Neutrophil (primary cell): ENCODE results near the gene PDLIM5.

Source experiments
- H3K27ac ChIP-seq: fragments of 200-600 bp; sonication (generic); 2 replicates; pipeline ENCODE4 v1.5.1; 2016; ENCODE audit warnings: mild to moderate bottlenecking, moderate library complexity
- H3K27me3 ChIP-seq: fragments of 200-600 bp; sonication (generic); 2 replicates; pipeline ENCODE4 v1.6.0; 2016; ENCODE audit warnings: mild to moderate bottlenecking
- H3K36me3 ChIP-seq: fragments of 200-600 bp; sonication (generic); 2 replicates; pipeline ENCODE4 v1.5.1; 2017
- H3K4me1 ChIP-seq, 2 experiments: fragments of 200-600 bp in 1 of 2; sonication (generic) in 1 of 2; 1 replicate in 1 of 2; 2 replicates in 1 of 2; pipeline versions ENCODE4 v1.5.1 to v1.6.1; 2013 to 2016; ENCODE audit warnings: low read depth in 1 of 2, low read length in 1 of 2, mild to moderate bottlenecking in 1 of 2, moderate library complexity in 1 of 2; ENCODE audit not compliant: control insufficient read depth in 1 of 2, insufficient read depth in 1 of 2
- H3K4me3 ChIP-seq, 2 experiments: fragments of 200-600 bp in 1 of 2; sonication (generic) in 1 of 2; 1 replicate in 1 of 2; 2 replicates in 1 of 2; pipeline ENCODE4 v1.5.1; 2013 to 2016; ENCODE audit warnings: low read depth in 1 of 2, low read length in 1 of 2, mild to moderate bottlenecking in 1 of 2, moderate library complexity in 1 of 2
- H3K9me3 ChIP-seq: fragments of 200-600 bp; sonication (generic); 2 replicates; pipeline ENCODE4 v1.5.1; 2016
- TF ChIP-seq, protein P1 (sequence below): fragments of 200-600 bp; sonication (generic); IDR thresholded peaks from 2 replicates; pipeline ENCODE4 v1.5.1; 2016; ENCODE audit warnings: antibody characterized with exemption

The PDLIM5 gene

DNA sequence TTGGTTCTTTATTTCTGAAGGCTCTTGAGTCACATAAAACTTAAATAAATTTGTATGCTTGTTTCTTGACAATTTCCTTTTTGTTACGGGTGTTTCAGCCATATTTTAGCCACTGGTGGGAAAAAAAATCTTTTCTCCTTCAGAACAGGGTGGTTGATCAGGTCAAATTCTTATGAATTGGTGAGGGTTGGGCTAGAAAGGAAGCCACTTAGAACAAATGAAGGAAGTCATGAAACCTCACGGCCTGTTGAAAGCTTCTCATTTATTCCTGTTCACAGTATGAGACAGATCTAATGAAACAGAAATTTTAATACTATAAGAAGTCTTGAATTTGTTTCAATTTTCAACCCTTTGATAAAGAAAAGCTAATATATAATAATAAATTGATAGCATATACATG lies 12.1 kb upstream of the PDLIM5 start:
- Histone ChIP-seq H3K36me3 (no peaks in the 10 kb centered on the region), H3K27me3 (no peaks in the 10 kb centered on the region), H3K9me3 (no peaks in the 10 kb centered on the region), H3K4me3 (no peak overlapping the region), H3K27ac (no peak overlapping the region), H3K4me1 (no peaks in the 10 kb centered on the region)
- TF ChIP-seq, protein P1, sequence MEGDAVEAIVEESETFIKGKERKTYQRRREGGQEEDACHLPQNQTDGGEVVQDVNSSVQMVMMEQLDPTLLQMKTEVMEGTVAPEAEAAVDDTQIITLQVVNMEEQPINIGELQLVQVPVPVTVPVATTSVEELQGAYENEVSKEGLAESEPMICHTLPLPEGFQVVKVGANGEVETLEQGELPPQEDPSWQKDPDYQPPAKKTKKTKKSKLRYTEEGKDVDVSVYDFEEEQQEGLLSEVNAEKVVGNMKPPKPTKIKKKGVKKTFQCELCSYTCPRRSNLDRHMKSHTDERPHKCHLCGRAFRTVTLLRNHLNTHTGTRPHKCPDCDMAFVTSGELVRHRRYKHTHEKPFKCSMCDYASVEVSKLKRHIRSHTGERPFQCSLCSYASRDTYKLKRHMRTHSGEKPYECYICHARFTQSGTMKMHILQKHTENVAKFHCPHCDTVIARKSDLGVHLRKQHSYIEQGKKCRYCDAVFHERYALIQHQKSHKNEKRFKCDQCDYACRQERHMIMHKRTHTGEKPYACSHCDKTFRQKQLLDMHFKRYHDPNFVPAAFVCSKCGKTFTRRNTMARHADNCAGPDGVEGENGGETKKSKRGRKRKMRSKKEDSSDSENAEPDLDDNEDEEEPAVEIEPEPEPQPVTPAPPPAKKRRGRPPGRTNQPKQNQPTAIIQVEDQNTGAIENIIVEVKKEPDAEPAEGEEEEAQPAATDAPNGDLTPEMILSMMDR = no peak

DNA sequence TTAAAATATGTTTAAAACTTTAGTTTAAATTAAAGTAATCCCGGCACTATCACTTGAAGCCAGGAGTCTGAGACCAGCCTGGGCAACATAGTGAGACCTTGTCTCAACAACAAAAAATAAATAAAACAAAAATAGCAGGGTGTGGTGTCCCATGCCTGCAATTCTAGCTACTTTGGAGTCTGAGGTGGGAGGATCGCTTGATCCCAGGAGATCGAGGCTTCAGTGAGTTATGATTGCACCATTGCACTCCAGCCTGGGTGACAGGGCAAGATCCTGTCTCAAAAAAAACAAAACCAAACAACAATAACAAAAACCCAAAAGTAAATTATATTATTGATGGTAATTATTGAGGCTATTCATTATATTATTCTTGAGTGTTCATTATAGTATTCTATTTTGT lies 9.9 kb upstream of the PDLIM5 start:
- Histone ChIP-seq H3K4me1 (no peaks in the 10 kb centered on the region), H3K27me3 (no peaks in the 10 kb centered on the region), H3K4me3 (no peak overlapping the region), H3K36me3 (no peaks in the 10 kb centered on the region), H3K27ac (no peak overlapping the region), H3K9me3 (no peaks in the 10 kb centered on the region)
- TF ChIP-seq, protein P1 = no peak

DNA sequence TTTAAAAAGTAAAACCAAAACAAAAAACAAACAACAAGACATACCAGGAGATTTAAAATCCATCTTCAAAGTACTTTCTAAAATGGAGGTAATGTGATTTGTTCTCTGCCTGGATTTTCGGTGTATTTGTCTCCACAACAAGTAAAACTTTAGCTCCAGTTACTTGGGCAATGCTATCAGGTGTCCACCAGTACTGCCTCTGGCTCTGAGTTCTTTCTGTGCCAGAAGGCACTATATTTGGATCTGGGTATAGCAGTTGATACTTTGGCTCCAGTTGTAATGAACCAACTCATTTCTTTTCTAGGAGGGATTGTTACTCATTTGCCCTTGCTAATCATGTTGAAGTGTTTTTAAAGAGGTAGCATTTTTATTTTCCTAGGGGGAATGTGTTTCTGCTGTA lies 9.5 kb upstream of the PDLIM5 start:
- Histone ChIP-seq H3K36me3 (no peaks in the 10 kb centered on the region), H3K9me3 (no peaks in the 10 kb centered on the region), H3K27ac (no peak overlapping the region), H3K27me3 (no peaks in the 10 kb centered on the region), H3K4me1 (no peaks in the 10 kb centered on the region), H3K4me3 (no peak overlapping the region)
- TF ChIP-seq, protein P1 = no peak

DNA sequence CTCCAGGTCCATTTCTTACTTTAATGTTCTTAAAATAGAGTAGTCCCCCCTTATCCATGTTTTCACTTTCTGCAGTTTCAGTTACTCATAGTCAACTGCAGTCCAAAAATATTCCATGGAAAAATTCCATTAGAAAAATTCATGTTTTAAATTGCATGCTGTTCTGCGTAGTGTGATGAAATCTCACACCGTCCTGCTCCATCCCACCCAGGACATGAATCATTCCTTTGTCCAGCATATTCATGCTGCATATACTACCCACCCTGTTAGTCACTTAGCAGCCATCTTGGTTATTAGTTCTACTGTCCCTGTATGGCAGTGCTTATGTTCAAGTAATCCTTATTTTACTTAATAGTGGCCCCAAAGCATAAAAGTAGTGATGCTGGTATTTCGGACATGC lies 5.4 kb upstream of the PDLIM5 start:
- H3K36me3 ChIP-seq = no peaks in the 10 kb centered on the region
- no peak overlapping the region for H3K4me3 ChIP-seq
- H3K27ac ChIP-seq = no peak overlapping the region
- peaks cover 6% of the 10 kb centered on the region in 2 experiments for H3K4me1 ChIP-seq
- peaks cover 32% of the 10 kb centered on the region for H3K27me3 ChIP-seq
- no peaks in the 10 kb centered on the region for H3K9me3 ChIP-seq
- TF ChIP-seq, protein P1 = no peak

DNA sequence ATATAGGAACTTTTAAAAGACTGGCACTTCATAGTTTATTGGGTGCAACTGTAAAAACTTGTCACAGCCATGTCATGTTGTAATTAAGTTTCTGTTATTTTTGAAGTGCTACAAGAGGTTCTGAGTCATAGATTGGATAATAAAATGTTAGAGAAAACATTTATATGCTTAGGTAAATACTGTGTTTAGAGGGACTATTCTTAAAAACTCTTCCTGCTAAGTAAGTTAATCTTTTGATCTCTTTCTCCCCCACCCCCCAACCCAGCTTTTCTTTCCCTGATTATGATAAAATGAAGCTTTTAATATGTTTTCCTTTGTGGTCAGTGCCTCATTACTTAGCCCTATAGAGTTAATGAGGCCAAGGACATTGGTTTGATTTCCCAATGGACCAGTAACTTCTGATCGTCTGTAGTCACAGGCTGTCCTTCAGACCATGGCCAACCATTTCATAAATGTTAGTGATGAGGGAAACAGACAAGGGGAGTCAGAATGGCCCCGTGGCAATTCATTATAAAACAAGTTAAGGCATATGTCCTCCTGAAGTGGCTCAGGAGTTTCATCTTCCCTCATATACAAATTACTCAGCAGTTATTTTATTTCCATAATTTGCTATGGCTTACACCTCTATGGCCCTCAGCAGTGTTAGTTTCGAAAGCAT lies 3.9 kb upstream of the PDLIM5 start:
- Histone ChIP-seq H3K4me3 (no peak overlapping the region), H3K4me1 (peaks cover 14% of the 10 kb centered on the region in 2 experiments), H3K9me3 (no peaks in the 10 kb centered on the region), H3K36me3 (no peaks in the 10 kb centered on the region), H3K27ac (no peak overlapping the region), H3K27me3 (peaks cover 32% of the 10 kb centered on the region)
- TF ChIP-seq, protein P1 = no peak
